Activated naive CD4-positive, alpha-beta T cell (primary cell): ENCODE results near the gene THOC6.
"Not testable (repeated sequence)": the region's sequence is repeated elsewhere in the genome, so short reads cannot be mapped to it uniquely, and the experiment has no call there.

Experiments
- DNase-seq, 4 experiments: peaks; one replicate each; lab custom pipeline; 2025; lab: John Stamatoyannopoulos, UW

The THOC6 gene

GRCh38 chr16:3072148-3072547 is 48.3 kb downstream of the THOC6 start:
- not testable (repeated sequence) for DNase-seq

GRCh38 chr16:3072576-3073263 is 48.9 kb downstream of the THOC6 start:
- not testable (repeated sequence) for DNase-seq

GRCh38 chr16:3073448-3073847 is 49.6 kb downstream of the THOC6 start:
- no peak for DNase-seq

DNA sequence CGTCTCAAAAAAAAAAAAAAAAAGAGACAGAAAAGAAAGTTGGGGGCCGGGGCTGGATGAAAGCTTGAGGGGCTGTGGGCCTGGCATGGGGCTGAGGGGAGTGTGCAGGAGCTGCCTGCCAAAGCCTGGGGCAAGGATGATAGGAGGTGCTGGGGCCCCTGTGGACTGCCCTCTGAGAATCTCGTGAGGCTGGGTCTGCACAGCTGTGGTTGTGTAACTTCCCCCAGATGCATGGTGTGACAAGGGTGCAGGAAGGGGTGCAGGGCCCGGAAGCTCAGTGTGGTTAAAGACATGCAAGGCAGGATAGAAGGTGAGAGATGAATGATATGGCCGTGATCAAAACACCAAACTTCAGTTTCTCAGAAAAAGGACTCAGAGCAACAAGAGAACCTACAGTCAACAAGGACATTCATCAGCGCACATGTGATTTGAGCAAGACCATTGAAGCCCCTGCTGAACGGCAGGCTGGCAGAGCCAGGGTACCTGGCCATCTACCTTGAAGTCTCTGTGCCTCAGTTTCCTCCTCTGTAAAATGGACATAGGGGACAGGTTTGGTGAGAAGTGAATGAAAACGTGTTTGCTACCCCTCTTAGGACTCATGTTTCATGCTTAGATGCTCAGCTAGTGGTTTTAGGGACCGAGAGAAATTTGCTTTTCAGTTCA is 51.2 kb downstream of the THOC6 start:
- DNase-seq, result peak in 2 of 4 experiments; percentile 62 to 70

DNA sequence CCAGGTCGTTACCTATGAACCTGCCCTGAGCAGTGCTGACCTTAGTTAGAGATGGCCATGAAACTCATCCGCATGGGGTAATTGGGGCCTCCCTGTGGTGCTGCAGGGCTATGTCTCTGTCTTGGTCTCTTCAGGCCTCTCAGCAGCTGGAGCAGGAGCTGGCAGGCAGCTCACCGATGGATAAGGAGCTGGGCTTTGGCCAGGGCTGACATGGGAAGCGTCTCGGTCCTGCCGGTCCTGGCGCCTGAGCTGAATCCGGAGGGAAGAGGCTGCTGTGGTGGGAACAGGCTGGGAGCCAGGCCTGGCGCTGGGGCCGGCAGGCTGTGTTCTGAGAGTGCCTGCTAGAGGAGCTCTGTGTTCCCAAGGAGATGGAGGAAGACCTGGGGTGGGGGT is 51.7 kb downstream of the THOC6 start:
- DNase-seq, result peak in 1 of 4 experiments; percentile 21

DNA sequence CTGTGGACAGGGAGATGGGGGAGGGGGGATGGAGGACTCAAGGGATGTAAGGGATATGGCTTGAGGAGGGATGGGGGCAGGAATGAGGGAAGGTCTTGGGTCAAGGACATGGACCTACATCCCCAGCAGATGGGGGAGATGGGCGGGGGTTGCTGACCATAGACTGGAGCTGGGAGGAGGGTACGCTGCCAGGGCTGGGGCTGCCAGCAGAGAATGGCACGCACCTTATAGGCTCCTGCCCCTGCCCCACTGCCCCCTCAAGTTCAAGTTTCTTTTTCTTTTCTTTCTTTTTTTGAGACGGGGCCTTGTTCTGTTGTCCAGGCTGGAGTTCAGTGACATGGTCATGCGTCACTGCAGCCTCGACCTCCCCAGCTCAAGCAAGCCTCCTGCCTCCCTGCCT is 52.1 kb downstream of the THOC6 start:
- not testable (repeated sequence) for DNase-seq

DNA sequence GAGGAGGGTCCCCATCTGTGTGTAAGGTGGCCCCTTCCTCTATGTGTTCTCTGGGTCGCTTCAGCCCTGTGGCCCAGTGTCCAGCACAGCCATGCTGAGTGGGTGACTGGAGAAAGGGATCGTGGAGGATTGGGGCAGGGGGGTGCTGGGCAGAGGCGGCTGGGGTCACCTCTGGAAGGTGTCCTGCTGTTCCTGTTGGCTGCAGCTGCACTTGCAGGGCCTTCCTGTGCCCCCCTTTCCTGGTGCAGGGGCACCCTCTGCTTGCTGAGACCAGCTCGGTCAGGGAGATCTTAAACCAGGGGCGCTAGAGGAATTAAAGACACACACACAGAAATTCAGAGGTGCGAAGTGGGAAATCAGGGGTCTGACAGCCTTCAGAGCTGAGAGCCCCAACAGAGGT is 52.7 kb downstream of the THOC6 start:
- DNase-seq, result no peak
